OCI-LY7 (cell line): ENCODE measurements around the gene CYBB. TPM values are rescaled to one million over a fixed set of nuclear protein-coding genes. Genes with fewer than 3 reads are reported as not detected.

ENCODE experiments used
- BruUV-seq: library from RNA; stranded (reverse); fragments of 400-500 nt; replicated peaks from 2 replicates; lab custom pipeline; 2021; lab: Mats Ljungman, UMichigan
- CTCF ChIA-PET: fragments of 300-600 bp; sonication (Branson Sonifier 250); formaldehyde crosslinking; loops from one replicate; lab custom pipeline; 2022; ENCODE audit warnings: antibody characterized with exemption; ENCODE audit not compliant: unreplicated experiment; lab: Charles Lee
- POLR2A ChIA-PET: fragments of 300-600 bp; sonication (Branson Sonifier 250); formaldehyde crosslinking; loops from one replicate; lab custom pipeline; 2022; ENCODE audit warnings: antibody characterized with exemption; lab: Charles Lee
- DNase-seq: peaks from one replicate; pipeline ENCODE4 v3.0.0-alpha.2; 2015; ENCODE audit warnings: low spot score
- H2AFZ ChIP-seq: fragments of 200-600 bp; sonication (generic), shearing (Covaris generic); 2 replicates; pipeline ENCODE4 v1.6.1; 2014; ENCODE audit warnings: mild to moderate bottlenecking, antibody characterized with exemption, low read length, moderate library complexity
- H3K27ac ChIP-seq: fragments of 200-600 bp; sonication (generic); 2 replicates; pipeline ENCODE4 v1.5.1; 2014; ENCODE audit warnings: mixed run types, low read depth, mild to moderate bottlenecking, moderate library complexity, low read length, inconsistent platforms; ENCODE audit not compliant: poor library complexity, severe bottlenecking
- H3K36me3 ChIP-seq: fragments of 200-600 bp; sonication (generic); 2 replicates; pipeline ENCODE4 v1.6.1; 2014; ENCODE audit warnings: mild to moderate bottlenecking, antibody characterized with exemption, low read length, moderate library complexity, mixed read lengths; ENCODE audit not compliant: insufficient read depth
- H3K4me1 ChIP-seq: fragments of 200-600 bp; sonication (generic); 2 replicates; pipeline ENCODE4 v1.5.1; 2014; ENCODE audit warnings: mild to moderate bottlenecking, low read length; ENCODE audit not compliant: insufficient read depth, poor library complexity, severe bottlenecking
- H3K4me2 ChIP-seq: fragments of 200-600 bp; sonication (generic); 2 replicates; pipeline ENCODE4 v1.6.1; 2014; ENCODE audit warnings: mild to moderate bottlenecking, low read length
- H3K4me3 ChIP-seq: fragments of 200-600 bp; sonication (generic); 2 replicates; pipeline ENCODE4 v1.5.1; 2014; ENCODE audit warnings: mild to moderate bottlenecking, low read depth, low read length; ENCODE audit not compliant: poor library complexity, severe bottlenecking
- H3K79me2 ChIP-seq: fragments of 200-600 bp; sonication (generic); 2 replicates; pipeline ENCODE4 v1.6.1; 2016; ENCODE audit warnings: low read depth, mild to moderate bottlenecking, low read length, moderate library complexity, mixed read lengths; ENCODE audit not compliant: insufficient read depth
- H3K9me2 ChIP-seq: fragments of 200-600 bp; sonication (generic); 2 replicates; pipeline ENCODE4 v1.6.1; 2016; ENCODE audit warnings: mild to moderate bottlenecking, low read length, mixed read lengths; ENCODE audit not compliant: insufficient read depth
- H3K9me3 ChIP-seq: fragments of 200-600 bp; sonication (generic); 2 replicates; pipeline ENCODE4 v1.6.1; 2014; ENCODE audit warnings: mild to moderate bottlenecking, mixed run types, low read length, mixed read lengths
- H4K20me1 ChIP-seq: fragments of 200-600 bp; sonication (generic); 2 replicates; pipeline ENCODE4 v1.6.1; 2014; ENCODE audit warnings: mild to moderate bottlenecking, antibody characterized with exemption, low read length, moderate library complexity, mixed read lengths; ENCODE audit not compliant: insufficient read depth
- CTCF ChIP-seq: fragments of 200-600 bp; sonication (generic); conservative IDR thresholded peaks from 2 replicates; pipeline ENCODE4 v1.5.1; 2014; ENCODE audit warnings: mild to moderate bottlenecking, antibody characterized with exemption, low read length, moderate library complexity, mixed read lengths
- EZH2phosphoT487 ChIP-seq: fragments of 200-600 bp; sonication (generic); IDR thresholded peaks from 2 replicates; pipeline ENCODE4 v1.6.1; 2018; ENCODE audit warnings: low read depth, borderline replicate concordance, mild to moderate bottlenecking, mixed run types, antibody characterized with exemption, low read length, moderate library complexity, mixed read lengths
- intact Hi-C: fragments of 100-400 bp; cut with micrococcal nuclease; formaldehyde crosslinking; loops from one replicate; pipeline ENCODE4 v1.10.0; 2022; ENCODE audit not compliant: unreplicated experiment
- total RNA-seq, 2 experiments: library from RNA; depleted of rRNA in 1 of 2; stranded (reverse); fragments of >200 nt in 1 of 2; shearing (Covaris generic) in 1 of 2; gene quantifications; 2 replicates each; pipeline ENCODE4 v1.2.3, GENCODE V29; 2014 to 2022

CYBB gene
- total RNA-seq, 2 experiments from 2014 or later, result 25.4 to 38.3 TPM

- H3K9me2 ChIP-seq, result no peaks in the 10 kb centered on the region
- intact Hi-C loops, result no loop called here
- no peaks in the 10 kb centered on the region for H3K9me3 ChIP-seq
- no TSS peak for BruUV-seq
- H3K4me3 ChIP-seq, result no peak overlapping the region
- no peak overlapping the region for H3K27ac ChIP-seq
- no peak overlapping the region for H2AFZ ChIP-seq
- H3K4me2 ChIP-seq, result no peak overlapping the region
- no peaks in the 10 kb centered on the region for H3K79me2 ChIP-seq
- TF ChIP-seq CTCF (no peak), EZH2phosphoT487 (no peak)
- H4K20me1 ChIP-seq, result no peaks in the 10 kb centered on the region
- peaks cover 23% of the 10 kb centered on the region for H3K4me1 ChIP-seq
- CTCF ChIA-PET, result no interaction called here
- DNase-seq, result no peak
- peaks cover 96% of the 10 kb centered on the region for H3K36me3 ChIP-seq
- POLR2A ChIA-PET, result interaction anchor here (0.6 kb wide), 1 partner anchor 298 kb away, joined by 4 read pairs; no protein-coding TSS in a partner anchor
These were observed 20.9 kb downstream of the CYBB start for GRCh38 chrX:37800717-37801116.

GRCh38 chrX:37802028-37802427, 22.2 kb downstream of the CYBB start:
- H3K36me3 ChIP-seq, result peaks cover 100% of the 10 kb centered on the region
- H3K4me1 ChIP-seq, result peaks cover 9% of the 10 kb centered on the region
- no peak overlapping the region for H2AFZ ChIP-seq
- no peaks in the 10 kb centered on the region for H3K9me2 ChIP-seq
- no peaks in the 10 kb centered on the region for H4K20me1 ChIP-seq
- H3K9me3 ChIP-seq, result no peaks in the 10 kb centered on the region
- intact Hi-C loops, result no loop called here
- H3K79me2 ChIP-seq, result no peaks in the 10 kb centered on the region
- no TSS peak for BruUV-seq
- ChIA-PET POLR2A (interaction anchor here (0.6 to 1.0 kb wide), 2 partner anchors 11 to 21 kb away, joined by 3 read pairs; no protein-coding TSS in a partner anchor), CTCF (no interaction called here)
- H3K4me2 ChIP-seq, result no peak overlapping the region
- H3K4me3 ChIP-seq, result no peak overlapping the region
- no peak overlapping the region for H3K27ac ChIP-seq
- TF ChIP-seq EZH2phosphoT487, result no peak
- TF ChIP-seq CTCF, result no peak
- no peak for DNase-seq

- Histone ChIP-seq H3K36me3 (peaks cover 98% of the 10 kb centered on the region), H4K20me1 (no peaks in the 10 kb centered on the region), H3K9me3 (no peaks in the 10 kb centered on the region), H3K9me2 (no peaks in the 10 kb centered on the region), H3K27ac (no peak overlapping the region), H3K79me2 (no peaks in the 10 kb centered on the region), H2AFZ (no peak overlapping the region), H3K4me2 (no peak overlapping the region), H3K4me1 (no peaks in the 10 kb centered on the region), H3K4me3 (no peak overlapping the region)
- no TSS peak for BruUV-seq
- CTCF ChIA-PET, result no interaction called here
- POLR2A ChIA-PET, result no interaction called here
- TF ChIP-seq EZH2phosphoT487 (no peak), CTCF (no peak)
- no peak for DNase-seq
- intact Hi-C loops, result no loop called here
These were observed 23.2 kb downstream of the CYBB start for GRCh38 chrX:37803057-37803456.
